ENCODE measurements around the gene SH3RF1.

- TF ChIP-seq CTCF (IDR thresholded peaks at IDR 0.05; ENCODE audit: low read depth, low read length) (no peak), POLR2A (IDR thresholded peaks at IDR 0.05; ENCODE audit: extremely low read depth, insufficient read length) (no peak), MAX (IDR thresholded peaks at IDR 0.05; ENCODE audit: low read depth, low read length) (no peak), MYC (IDR thresholded peaks at IDR 0.05; ENCODE audit: low read depth, low read length) (no peak)
Observed at GRCh38 chr4:169314906-169315305, 44.1 kb upstream of the SH3RF1 start.

Measured in NB4 (cell line).